EL (cell line): Measurements from ENCODE around the gene MTG1.
"Not testable (repeated sequence)": the region's sequence is repeated elsewhere in the genome, so short reads cannot be mapped to it uniquely, and the experiment has no call there.

Source experiments
- DNase-seq: peaks from one replicate; pipeline ENCODE4 v3.0.0-alpha.2; 2016

Gene MTG1

GRCh38 chr10:133454204-133454893 is 60.4 kb downstream of the MTG1 start:
- no peak for DNase-seq

- no peak for DNase-seq
These were observed 61.2 kb downstream of the MTG1 start for GRCh38 chr10:133455196-133455595.

GRCh38 chr10:133455611-133456031 is 61.7 kb downstream of the MTG1 start:
- DNase-seq, result no peak

GRCh38 chr10:133456041-133456951 is 62.3 kb downstream of the MTG1 start:
- no peak for DNase-seq

GRCh38 chr10:133457100-133457841 is 63.3 kb downstream of the MTG1 start:
- DNase-seq, result no peak

- DNase-seq, result no peak
These were observed 64.2 kb downstream of the MTG1 start for GRCh38 chr10:133458021-133458709.

- DNase-seq, result no peak
These were observed 64.9 kb downstream of the MTG1 start for GRCh38 chr10:133458710-133459453.

- no peak for DNase-seq
These were observed 65.7 kb downstream of the MTG1 start for GRCh38 chr10:133459454-133460207.

GRCh38 chr10:133460208-133460769 is 66.3 kb downstream of the MTG1 start:
- DNase-seq, result no peak

- DNase-seq, result no peak
These were observed 67.1 kb downstream of the MTG1 start for GRCh38 chr10:133461027-133461426.

- no peak for DNase-seq
These were observed 67.9 kb downstream of the MTG1 start for GRCh38 chr10:133461841-133462240.

GRCh38 chr10:133462512-133463305 is 68.8 kb downstream of the MTG1 start:
- no peak for DNase-seq

- DNase-seq, result no peak
These were observed 70.7 kb downstream of the MTG1 start for GRCh38 chr10:133464582-133465031.

- no peak for DNase-seq
These were observed 71.4 kb downstream of the MTG1 start for GRCh38 chr10:133465191-133465949.

- DNase-seq, result no peak
These were observed 72.1 kb downstream of the MTG1 start for GRCh38 chr10:133465950-133466474.

GRCh38 chr10:133466683-133467275 is 72.8 kb downstream of the MTG1 start:
- no peak for DNase-seq

- no peak for DNase-seq
These were observed 73.4 kb downstream of the MTG1 start for GRCh38 chr10:133467286-133467911.

- DNase-seq, result not testable (repeated sequence)
These were observed 75.2 kb downstream of the MTG1 start for GRCh38 chr10:133469205-133469604.
